ENCODE measurements around the gene GPD1.

Gene GPD1

DNA sequence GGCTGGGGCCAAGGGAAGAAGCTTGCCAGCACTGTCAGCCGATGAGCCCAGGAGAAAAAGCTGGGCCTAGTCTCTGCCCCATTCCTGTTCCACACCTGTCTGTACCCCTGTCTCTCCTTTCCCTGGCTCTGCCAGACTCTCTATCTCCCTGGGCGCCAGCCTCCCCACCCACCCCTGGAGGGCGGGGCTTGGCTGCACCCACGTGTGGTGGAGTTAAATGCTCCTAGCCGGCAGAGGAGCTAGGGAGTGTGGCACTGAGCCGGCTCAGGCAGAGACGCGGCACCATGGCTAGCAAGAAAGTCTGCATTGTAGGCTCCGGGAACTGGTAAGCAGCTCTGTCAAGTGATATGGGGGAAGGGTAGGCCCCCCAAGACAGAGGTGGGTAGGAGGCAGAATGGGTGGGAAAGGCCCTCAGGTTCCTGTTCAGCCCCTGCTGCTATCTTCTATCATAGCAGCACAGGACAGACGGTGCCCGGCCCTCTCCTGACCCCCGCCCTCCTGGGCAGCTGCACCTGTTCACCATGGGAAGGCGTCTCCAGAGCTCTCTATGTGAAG is at the start of gene GPD1:
TSS of gene GPD1 (plus strand) at position 242 of the 555 bp plus-strand sequence. CDS start at position 285, 43 bp downstream.
- H3K4me3 ChIP-seq, result peak within 1 kb of the TSS in 1 of 7 experiments; percentile 4
- peak within 1 kb of the TSS in 6 of 21 experiments; percentile 0 to 39 (median 18) for H3K27ac ChIP-seq

DNA sequence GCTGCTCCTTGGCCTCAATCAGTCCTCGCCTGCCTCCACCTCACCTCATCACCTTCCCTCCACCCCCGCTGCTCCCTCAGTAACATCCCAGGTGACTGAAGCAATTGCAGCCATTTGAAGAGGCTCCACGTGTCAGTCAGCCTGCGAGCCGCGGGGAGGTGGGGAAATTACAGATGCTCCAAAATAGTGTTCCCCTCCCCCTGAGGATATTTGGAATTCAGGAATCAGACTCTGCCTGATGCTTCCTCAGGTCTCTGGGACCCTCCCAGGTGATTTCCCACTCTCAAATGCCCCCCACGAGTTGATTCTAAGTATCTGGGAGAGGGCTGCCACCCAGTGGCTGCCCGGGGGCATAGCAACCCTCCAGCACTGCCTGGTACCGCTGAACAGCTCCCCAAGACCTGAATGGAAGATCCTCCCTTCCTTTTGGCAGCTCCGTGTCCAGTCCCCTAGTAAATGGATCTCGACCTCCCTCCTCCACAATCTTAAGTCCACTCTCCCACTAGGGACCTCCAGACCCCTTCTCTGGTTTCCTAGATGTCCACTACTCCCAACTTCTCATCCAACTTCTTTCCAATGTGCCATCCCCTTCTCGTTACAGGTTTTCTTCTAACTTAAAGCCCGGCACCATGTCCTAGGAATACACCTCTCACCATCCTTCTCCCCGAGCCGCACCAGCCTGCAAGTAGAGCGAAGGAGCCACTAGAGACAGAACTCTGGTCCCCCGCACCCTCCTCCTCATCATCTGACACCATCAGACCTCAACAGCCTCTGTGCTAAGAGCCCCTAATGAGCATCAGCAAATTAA is 47.8 kb upstream of the GPD1 start:
- H3K27ac ChIP-seq, result no peak overlapping the region
- no peak overlapping the region for H3K4me3 ChIP-seq

DNA sequence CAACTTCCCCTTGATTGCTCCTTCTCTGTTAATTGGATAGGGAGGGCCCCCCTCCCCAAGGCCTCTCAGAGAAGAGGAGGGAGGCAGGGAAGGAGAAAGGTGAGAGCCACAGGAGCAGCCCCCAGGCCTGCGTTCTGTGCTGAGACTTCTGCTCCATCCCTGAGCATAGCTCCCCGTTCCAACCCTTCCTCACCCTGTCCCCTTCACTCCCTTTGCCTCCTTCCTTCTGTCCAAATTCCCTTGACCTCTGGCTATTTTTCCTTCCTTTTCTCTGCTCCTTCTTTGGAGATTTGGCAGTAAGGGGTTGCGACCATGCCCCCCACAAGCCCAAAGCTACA is 47.2 kb upstream of the GPD1 start:
- H3K4me3 ChIP-seq, result peak overlapping the region in 2 of 7 experiments; percentile 46 to 50
- H3K27ac ChIP-seq, result no peak overlapping the region

DNA sequence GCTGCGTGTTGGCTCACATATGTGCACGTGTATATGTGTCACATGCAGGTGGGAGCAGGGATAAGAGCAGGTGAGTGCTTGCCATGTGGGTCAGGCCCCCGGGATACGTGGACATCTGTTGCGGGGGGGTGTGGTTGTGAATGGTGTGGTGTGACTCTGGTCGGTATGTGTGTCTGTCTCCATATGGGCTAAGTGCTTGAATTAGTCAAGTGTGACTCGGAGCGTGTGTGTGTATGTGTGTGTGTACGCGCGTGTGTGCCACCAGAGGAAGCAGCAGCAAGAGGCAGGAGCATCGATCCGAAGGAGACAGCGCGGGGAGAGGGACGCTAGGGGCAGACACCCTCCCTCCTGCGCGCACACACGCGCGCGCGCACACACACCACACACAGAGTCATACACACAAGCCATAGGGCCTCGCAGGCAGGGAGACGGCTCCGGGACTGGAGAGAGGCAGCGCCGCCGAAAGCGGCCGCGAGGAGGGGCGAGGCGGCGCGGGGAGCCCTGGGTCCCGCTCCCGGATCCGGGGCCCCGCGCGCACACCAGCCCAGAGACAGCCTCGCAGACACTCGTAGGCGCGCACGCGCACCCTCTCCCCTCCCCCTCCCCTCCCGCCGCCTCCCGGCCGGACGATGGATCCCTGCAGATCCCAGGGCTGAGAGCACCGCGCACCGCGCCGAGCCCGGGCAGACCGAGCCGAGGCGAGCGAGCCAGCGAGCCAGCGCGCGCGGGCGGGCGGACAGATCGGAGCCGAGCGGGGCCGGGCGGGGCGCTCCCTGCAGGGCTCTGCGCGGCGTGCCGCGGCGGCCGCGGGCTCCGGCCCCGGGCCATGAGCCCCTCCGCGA is 46.6 kb upstream of the GPD1 start, which contains the start of gene ASIC1:
TSS of gene ASIC1 (plus strand) at position 597 of the 842 bp plus-strand sequence. CDS start 1,171 bp downstream, outside the sequence.
- H3K27ac ChIP-seq, result peak within 1 kb of the TSS in 5 of 21 experiments; percentile 12 to 45 (median 27)

DNA sequence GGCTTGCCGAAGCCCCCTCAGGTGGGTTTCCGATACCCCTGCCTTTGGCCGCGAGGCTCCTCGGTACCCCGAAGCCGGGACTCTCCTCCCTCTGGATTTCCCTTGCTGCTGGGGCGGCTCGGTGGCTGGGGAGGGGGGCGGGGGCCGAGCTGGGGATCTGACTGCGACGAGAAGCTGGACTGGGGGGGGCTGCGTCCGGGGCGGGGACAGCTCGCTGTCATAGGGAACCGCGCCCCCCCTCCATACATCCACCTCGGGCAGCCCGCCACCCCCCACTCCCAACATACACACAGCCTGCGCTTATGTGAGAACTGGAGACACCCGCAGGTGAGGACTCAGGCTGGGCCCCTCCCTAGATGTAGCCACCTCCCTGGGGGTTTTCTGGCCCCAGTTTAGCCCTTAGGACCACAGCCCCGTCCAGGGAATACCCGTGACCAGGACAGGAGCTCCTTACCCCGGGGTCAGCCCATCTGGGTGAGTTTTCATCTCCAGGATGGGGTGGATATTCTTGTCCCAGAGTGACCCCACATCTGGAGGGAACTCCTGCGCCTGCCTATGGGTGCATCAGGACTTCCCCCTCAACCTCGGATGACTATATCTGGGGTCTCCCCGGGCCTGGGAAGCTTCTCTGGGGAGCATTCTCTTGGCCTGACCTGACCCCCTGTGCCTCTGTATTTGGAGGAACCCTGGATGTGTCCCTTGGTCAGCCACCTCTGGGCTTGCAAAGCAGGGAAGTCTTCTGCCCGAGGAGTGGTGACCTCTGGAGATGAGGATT is 45.7 kb upstream of the GPD1 start:
- Histone ChIP-seq H3K4me3 (peak overlapping the region; percentile 46 to 63 (median 56)), H3K27ac (peak overlapping the region in 1 of 21 experiments; percentile 15)

More for the DNA sequence above, 46.6 kb upstream of the GPD1 start, which contains the start of gene ASIC1:
- peak within 1 kb of the TSS; percentile 46 to 63 (median 56) for H3K4me3 ChIP-seq

DNA sequence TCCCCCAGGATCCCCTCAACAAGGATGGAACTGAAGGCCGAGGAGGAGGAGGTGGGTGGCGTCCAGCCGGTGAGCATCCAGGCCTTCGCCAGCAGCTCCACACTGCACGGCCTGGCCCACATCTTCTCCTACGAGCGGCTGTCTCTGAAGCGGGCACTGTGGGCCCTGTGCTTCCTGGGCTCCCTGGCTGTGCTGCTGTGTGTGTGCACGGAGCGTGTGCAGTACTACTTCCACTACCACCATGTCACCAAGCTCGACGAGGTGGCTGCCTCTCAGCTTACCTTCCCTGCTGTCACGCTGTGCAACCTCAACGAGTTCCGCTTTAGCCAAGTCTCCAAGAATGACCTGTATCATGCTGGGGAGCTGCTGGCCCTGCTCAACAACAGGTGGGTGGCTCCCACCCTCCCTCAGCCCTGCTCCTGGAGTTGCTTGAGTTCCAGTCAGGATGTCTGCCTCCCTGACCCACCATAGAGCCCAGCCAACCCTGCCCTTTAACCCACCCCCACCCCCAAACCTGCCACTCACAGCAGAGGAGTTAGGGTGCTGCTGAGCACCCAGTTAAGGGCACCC is 45.0 kb upstream of the GPD1 start:
- Histone ChIP-seq H3K27ac (no peak overlapping the region), H3K4me3 (no peak overlapping the region)

DNA sequence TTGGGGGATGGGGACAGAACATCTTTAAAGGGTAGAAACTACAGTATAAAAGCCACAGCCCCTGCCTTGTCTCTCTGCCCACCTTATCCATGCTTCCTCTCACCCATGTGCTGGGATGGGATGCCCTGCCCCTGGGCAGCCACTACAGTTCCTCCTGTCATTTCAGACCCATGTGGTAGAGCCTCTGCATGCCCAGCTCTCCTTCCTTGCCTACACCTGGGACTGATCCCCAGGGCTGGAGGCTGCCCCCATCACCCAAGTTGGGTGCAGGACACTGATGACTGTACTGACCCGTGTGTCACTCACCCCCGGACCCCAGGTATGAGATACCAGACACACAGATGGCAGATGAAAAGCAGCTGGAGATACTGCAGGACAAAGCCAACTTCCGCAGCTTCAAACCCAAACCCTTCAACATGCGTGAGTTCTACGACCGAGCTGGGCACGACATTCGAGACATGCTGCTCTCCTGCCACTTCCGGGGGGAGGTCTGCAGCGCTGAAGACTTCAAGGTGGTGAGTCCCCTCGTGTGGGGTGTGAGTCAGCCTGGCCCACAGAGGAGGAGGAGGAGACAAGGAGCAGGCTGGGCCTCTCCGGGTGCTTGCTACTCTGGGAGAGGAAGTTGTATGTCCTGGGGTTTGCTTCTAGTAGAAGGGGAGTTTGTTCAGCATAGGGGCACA is 44.2 kb upstream of the GPD1 start:
- Histone ChIP-seq H3K4me3 (no peak overlapping the region), H3K27ac (no peak overlapping the region)

DNA sequence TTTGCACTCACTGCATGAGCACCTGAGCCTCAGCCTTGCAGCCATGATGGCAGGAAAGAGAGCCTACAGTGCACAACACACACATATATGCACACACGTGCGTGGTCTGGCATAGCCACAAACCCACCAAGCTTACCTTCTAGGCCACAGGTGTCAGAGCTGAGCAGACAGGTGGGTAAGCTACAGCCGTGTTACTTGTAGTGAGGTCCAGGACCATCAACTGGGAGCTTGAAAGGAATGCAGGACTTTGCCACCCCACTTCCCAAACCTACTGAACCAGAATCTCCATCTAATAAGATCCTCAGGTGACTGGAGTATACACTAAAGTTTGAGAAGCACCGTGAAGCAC is 43.7 kb upstream of the GPD1 start:
- H3K4me3 ChIP-seq, result no peak overlapping the region
- H3K27ac ChIP-seq, result no peak overlapping the region

DNA sequence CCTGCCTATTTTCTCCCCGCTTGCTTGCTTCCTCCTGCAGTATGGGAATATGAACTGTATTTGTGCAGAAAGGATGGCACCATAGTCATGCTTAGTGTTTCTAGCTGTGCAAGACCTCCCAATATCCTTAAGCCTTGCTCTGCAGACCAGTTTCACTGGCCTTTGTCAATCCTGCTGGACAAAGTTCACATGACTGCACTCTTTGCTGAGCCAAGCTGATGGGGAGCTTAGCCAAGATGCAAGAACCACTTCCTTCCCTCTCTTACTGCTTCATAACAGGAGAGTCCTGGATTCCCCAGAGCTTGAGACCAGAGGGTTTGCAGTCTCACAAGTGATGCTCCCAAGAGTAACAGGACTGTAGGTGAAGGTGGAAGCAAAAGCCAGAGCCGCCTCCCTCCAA is 42.6 kb upstream of the GPD1 start:
- H3K27ac ChIP-seq, result no peak overlapping the region
- H3K4me3 ChIP-seq, result no peak overlapping the region

DNA sequence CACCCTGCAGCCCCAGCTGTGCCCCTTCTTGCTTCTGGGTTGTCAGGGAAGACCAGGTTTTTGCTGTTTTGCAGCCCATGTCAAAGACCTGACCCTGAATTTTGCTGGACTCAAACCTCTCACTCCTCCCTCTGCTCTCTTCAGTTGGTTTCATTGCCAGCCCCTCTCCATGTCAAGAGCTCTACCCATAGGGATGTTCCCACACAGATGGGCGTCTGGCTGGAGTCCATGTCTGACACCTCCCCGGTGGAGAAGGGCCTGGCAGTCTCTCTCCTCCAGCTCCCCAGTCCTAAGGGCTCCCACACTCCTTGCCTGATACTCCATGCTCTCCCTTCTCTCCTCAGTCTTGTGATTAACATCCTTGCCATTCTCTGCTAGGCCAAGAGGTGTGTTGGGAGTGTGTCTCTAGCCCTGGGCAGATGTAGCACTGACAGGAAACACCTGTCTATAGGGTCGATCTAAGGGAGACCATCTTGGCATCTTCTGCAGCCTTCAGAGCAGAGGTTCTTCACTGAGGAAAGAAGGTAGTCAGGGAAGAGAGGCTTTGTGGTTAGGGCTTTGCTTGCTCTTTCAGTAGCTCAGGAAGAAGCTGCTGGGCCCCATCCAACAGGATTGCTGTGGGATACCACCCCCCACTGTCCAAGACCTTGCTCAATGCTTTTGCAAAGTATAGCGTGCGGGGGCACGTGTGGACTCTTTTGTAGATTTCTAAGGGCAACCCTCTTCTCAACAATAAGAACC is 41.7 kb upstream of the GPD1 start:
- Histone ChIP-seq H3K4me3 (no peak overlapping the region), H3K27ac (no peak overlapping the region)

DNA sequence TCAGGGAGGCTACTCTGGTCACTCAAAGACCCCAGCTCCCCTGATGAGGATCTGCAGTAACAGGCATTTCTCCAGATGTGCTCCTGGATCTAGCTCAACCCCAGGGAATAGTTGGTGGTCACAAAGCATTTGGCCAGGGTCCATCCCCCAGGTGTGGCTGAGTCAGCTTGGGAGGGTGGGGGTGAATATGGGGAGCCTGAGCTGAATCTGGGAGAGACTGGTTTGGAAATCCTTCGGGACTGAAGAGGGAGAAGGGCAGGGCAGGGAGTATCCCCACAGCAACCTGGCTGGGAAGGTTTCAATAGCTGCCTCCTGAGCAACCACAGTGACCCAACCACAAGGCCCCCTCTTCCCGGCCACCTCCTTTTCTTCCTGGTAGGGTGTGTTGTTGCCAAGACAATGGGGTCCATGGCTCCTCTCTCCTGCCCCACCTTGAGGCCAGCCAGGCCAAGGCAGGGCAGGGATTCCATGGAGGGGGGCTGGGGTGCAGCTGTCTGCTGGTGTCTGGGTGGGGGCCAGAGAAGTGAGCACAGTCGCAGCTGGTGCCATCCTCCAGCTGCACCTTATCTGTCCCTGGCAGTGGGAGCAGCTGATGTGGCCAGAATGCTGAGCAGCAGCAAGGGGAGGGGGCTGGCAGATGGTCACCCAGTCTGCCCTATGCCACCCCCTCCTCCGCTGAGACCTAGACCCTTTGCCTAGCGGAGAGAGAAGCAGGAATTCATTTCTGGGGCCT is 40.9 kb upstream of the GPD1 start:
- H3K4me3 ChIP-seq, result no peak overlapping the region
- H3K27ac ChIP-seq, result no peak overlapping the region

DNA sequence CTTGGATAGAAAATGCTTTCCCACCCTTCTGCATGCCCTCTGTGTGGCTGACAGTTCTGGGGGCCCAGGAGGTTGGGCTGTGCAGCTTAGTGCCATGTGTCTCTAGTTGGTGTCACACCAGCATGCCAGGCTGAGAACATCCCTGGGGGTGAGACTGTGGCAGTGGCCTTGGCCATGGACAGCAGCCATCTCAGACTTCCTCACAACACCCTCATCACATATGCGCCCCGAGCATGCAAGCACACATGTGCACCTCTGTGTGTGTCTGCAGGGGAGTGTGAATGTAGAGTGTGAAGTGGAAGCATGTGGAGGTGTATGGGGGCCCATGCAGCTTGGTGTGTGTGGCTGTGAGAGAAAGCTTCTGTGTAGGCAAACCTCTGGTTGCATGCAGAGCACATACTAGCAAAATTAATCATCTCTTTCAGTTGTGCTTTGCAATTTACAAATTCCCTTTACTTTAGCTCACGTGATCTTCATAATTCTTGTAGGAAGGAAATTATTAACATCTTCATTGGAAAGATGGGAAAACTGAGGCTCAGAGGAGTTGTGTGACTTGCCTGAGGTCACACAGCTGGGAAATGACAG is 38.0 kb upstream of the GPD1 start:
- H3K27ac ChIP-seq, result no peak overlapping the region

DNA sequence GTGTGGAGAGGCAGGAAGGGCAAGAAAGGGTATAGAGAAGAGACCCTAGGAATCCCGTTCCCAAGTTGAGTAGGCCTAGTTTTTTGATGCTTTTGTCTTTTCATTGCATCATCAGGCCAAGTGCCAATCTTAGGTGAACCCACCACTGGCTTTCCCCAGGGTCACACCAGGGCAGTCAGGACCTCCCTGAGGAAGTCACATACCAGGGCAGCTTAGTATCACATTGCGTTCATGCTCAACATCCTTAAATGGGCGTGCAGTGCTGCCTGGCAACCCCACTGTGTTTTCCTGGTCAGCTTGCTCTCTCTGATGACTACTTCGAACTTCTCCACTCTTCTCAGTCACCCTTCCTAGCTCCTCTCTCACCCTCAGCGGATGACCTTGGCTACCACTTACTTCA is 37.4 kb upstream of the GPD1 start:
- no peak overlapping the region for H3K27ac ChIP-seq
- H3K4me3 ChIP-seq, result no peak overlapping the region

More for the DNA sequence above, 38.0 kb upstream of the GPD1 start:
- no peak overlapping the region for H3K4me3 ChIP-seq

DNA sequence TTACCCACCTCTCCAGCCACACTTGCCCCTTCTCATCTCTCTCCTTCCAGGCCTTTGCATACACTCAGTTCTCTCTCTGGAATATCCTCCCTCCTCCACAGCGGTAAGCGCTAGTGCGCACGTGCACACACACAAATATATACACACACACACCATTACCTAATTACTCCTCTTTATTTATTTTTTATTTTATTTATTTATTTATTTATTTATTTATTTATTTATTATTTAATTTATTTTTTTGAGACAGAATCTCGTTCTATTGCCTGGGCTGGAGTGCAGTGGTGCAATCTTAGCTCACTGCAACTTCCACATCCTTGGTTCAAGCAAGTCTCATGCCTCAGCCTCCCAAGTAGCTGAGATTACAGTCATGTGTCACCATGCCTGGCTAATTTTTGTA is 34.7 kb upstream of the GPD1 start:
- no peak overlapping the region for H3K27ac ChIP-seq
- H3K4me3 ChIP-seq, result no peak overlapping the region

DNA sequence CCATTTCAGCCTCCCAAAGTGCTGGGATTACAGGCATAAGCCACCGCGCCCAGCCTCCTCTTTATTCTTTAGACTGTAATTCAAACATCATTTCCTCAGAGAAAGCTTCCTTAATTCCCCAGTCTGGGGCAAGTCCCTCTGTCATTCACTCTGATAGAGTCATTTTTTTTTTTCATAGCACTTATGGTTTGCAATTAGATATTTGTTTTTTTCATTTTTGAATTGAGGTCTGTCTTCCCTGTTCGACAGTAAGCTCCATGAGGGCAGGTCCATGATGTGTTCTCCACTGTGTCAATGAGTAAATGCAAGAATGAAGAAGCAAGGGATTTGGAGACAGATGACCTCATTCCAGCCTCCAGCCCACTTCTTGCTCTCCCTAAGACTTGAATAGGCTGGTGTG is 34.3 kb upstream of the GPD1 start:
- Histone ChIP-seq H3K27ac (no peak overlapping the region), H3K4me3 (no peak overlapping the region)

DNA sequence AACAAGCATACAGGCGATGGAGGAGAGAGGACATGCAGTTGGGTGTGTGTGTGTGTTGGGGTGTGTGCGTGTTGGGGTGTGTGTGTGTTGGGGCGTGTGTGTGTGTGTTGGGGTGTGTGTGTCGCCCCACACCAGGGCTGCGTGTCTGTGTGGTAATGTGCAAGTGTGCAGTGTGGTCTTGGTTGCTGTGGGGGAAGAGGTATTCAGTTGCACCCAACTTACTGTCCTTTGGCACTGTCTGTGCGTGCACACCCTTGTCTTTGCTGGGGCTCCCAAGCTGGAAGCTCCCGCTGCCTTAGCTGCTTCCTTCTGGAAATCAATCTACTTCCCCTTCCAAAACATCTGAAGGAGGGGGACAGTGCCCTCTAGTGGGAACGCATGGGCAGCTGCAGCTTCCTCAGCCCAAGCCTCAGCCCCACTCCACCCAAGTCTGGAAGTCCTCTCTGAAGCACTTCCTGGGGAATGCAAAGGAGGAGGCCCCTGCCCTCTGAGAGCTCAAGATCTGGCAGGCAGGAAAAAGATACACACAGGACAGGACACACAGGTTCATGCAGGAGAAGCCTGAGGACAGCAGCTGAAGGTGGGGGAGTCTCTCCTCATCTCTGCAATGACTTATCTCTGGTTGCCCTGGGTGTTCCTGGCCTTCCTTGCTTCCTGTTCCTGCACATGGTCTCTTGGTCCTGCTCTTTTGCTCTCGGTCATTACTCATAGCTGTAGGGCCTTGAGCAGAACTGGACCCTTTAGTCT is 33.3 kb upstream of the GPD1 start:
- Histone ChIP-seq H3K4me3 (no peak overlapping the region), H3K27ac (no peak overlapping the region)
